DMS 273 (cell line): Measurements from ENCODE around the gene BRINP3.

Experiments used
- DNase-seq: peaks from one replicate; lab custom pipeline; 2025; ENCODE audit not compliant: unreplicated experiment; lab: John Stamatoyannopoulos, UW

Gene BRINP3

GRCh38 chr1:190327271-190327670, 150.4 kb downstream of the BRINP3 start:
- DNase-seq, result no peak

- no peak for DNase-seq
Measured at GRCh38 chr1:190323530-190323929, 154.1 kb downstream of the BRINP3 start.

GRCh38 chr1:190322274-190322673, 155.4 kb downstream of the BRINP3 start:
- DNase-seq, result no peak

- DNase-seq, result peak; percentile 71
Measured at GRCh38 chr1:190320952-190321351, 156.7 kb downstream of the BRINP3 start.

GRCh38 chr1:190312763-190313162, 164.9 kb downstream of the BRINP3 start:
- no peak for DNase-seq

- peak; percentile 38 for DNase-seq
Measured at GRCh38 chr1:190303501-190303900, 174.2 kb downstream of the BRINP3 start.

GRCh38 chr1:190296453-190296852, 181.2 kb downstream of the BRINP3 start:
- no peak for DNase-seq

GRCh38 chr1:190289897-190290296, 187.8 kb downstream of the BRINP3 start:
- no peak for DNase-seq

- no peak for DNase-seq
Measured at GRCh38 chr1:190286111-190286510, 191.6 kb downstream of the BRINP3 start.

- no peak for DNase-seq
Measured at GRCh38 chr1:190277107-190277506, 200.6 kb downstream of the BRINP3 start.

- no peak for DNase-seq
Measured at GRCh38 chr1:190274721-190275120, 202.9 kb downstream of the BRINP3 start.

GRCh38 chr1:190273161-190273560, 204.5 kb downstream of the BRINP3 start:
- DNase-seq, result no peak

GRCh38 chr1:190262538-190262937, 215.1 kb downstream of the BRINP3 start:
- no peak for DNase-seq

- no peak for DNase-seq
Measured at GRCh38 chr1:190259424-190259823, 218.2 kb downstream of the BRINP3 start.

- no peak for DNase-seq
Measured at GRCh38 chr1:190258003-190258402, 219.7 kb downstream of the BRINP3 start.

GRCh38 chr1:190252046-190252445, 225.6 kb downstream of the BRINP3 start:
- no peak for DNase-seq

- no peak for DNase-seq
Measured at GRCh38 chr1:190250368-190250767, 227.3 kb downstream of the BRINP3 start.

GRCh38 chr1:190244406-190244805, 233.3 kb downstream of the BRINP3 start:
- DNase-seq, result peak; percentile 2

- DNase-seq, result peak; percentile 8
Measured at GRCh38 chr1:190243056-190243455, 234.6 kb downstream of the BRINP3 start.

GRCh38 chr1:190226006-190226405, 251.7 kb downstream of the BRINP3 start:
- peak; percentile 3 for DNase-seq

- no peak for DNase-seq
Measured at GRCh38 chr1:190212450-190212849, 265.2 kb downstream of the BRINP3 start.

- DNase-seq, result no peak
Measured at GRCh38 chr1:190207733-190208132, 269.9 kb downstream of the BRINP3 start.

- no peak for DNase-seq
Measured at GRCh38 chr1:190205713-190206112, 272.0 kb downstream of the BRINP3 start.

- peak; percentile 53 for DNase-seq
Measured at GRCh38 chr1:190196020-190196419, 281.6 kb downstream of the BRINP3 start.
